Measurements from ENCODE around the gene NACC1.

The NACC1 gene

DNA sequence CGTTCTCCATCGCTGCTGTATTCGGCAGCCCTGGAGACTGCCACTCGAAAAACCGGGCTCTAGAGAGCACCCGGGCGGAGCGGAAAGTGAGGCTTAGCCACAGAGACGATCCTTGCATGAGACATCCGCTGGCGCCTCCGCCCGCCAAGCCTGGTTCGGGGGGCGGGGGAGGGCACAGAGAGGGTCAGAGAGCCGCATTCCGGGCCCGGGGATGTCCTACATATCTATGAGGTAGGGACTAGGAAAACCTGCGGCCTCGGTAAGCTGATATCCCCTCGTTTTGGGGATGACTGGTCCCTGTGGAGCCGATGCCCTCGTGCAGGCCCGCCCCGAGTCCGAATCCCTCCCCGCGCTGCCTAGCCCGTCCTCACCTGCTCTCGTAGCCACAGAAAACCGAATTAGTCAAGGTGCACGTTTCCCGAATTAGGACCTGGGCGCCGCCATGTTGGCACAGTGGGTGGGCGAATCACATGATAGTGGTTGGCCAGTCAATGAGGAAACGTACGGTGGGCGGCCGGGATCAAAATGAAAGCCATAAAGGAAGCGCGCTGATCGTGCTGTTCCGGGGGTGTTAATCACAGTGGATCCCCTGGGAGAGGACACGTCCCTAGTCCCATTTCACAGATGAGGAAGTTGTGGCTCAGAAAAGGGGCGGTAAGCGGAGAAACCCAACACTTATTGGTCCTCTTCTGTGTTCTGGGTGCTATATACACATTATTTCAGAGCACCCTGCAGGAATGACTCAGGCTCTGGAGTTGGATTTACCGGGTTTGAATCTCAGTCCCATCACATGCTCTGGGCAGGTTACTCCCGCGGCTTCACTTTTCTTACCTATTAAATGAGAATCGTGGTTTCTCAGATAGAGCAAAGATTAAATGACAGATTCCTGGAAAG lies 1.5 kb upstream of the NACC1 start, which contains the start of gene TRMT1:
Gene TRMT1, minus strand, starts transcription at position 459 of the 894 bp plus-strand sequence. Its CDS starts 341 bp downstream, at position 118.
- FAIRE-seq = peak; percentile 52
- TF ChIP-seq POLR2A (IDR thresholded peaks at IDR 0.05; ENCODE audit: low read depth, low read length) = 0 out of 2 replicates have a peak, but pooled peaks have one; percentile 13
- peak; percentile 97 for DNase-seq (ENCODE audit: insufficient read length, low spot score)

DNA sequence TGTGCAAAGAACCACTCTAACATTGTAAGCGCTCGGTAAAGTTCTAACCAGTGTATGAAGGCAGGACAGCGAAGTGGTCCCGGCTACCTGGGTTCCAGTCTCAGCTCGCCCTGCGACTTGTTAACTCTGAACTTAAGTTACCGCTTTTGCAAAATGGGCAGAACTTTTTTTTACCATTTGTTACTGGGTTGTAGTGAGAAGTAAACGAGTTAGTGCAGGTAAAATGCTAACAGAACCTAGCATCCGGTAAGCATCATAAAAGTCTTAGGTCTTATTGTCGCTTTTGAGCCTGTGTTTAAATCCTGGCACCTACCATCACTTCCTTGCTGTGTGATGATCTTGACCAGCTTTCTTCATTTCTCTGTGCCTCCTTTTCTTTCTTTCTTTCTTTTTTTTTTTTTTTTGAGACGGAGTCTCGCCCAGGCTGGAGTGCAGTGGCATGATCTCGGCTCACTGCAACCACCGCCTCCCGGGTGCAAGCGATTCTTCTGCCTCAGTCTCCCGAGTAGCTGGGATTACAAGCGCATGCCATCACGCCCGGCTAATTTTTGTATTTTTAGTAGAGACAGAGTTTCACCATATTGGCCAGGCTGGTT lies 790 bp upstream of the NACC1 start:
- TF ChIP-seq POLR2A (IDR thresholded peaks at IDR 0.05; ENCODE audit: low read depth, low read length) = no peak
- no peak for DNase-seq (ENCODE audit: insufficient read length, low spot score)
- FAIRE-seq = no peak

DNA sequence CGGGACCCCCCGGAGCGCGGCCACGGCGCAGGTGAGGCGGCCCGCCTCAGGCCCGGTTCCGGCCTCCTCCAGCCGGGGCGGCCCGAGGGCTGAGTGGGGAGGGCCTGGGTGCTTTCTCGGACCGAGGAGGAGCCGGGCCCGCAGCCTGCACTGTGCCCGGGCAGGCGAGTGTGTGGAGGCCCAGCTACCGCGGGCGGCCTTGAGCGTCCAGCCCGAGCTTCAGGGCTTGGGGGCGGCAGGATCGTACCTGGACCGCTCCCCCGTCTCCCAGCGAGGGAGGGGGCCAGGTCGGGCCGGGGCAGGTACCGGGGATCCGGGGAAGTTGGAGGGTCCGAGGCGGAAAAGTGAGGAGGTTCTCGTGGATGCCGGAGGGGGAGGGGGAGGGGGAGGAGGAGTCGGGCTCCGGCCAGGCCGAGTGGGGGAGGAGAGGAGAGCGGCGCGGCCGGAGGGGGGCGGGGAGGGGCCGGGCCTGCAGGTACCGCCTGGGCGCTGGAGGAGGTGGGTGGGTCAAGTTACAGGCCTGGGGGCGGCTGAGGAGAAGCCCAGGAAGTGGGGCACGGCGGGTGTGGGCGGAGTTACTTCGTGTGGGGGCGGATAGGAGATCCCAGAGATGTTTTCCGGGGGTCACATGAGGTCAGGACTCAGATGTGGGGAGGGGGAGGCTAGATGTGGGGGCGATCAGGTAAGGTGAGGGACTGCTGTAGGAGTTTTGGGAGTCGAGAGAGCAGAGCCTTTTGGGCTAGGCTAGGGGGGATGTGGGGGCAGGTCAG lies 545 bp downstream of the NACC1 start:
- FAIRE-seq = no peak
- no peak for DNase-seq (ENCODE audit: insufficient read length, low spot score)
- no peak for TF ChIP-seq POLR2A (IDR thresholded peaks at IDR 0.05; ENCODE audit: low read depth, low read length)

DNA sequence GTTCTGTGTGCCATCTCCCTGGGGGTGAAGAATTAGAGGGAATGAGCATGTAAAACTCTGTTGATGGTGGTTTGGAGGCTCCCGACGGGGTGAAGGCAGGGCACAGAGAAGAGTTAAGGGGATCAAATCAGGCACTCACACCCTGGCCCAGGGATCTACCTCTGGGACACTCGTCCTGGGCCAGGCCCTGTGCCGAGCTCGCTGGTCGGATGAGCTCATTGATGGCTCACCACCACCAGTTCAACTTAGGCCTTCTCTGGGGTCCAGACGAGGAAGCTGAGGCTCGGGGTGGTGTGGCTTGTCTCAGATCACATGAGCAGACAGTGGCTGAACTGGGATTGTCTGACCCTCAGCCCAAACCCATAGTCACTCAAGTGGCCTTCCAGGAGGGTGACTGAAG lies 1.6 kb downstream of the NACC1 start:
- no peak for DNase-seq (ENCODE audit: insufficient read length, low spot score)
- no peak for TF ChIP-seq POLR2A (IDR thresholded peaks at IDR 0.05; ENCODE audit: low read depth, low read length)
- no peak for FAIRE-seq

DNA sequence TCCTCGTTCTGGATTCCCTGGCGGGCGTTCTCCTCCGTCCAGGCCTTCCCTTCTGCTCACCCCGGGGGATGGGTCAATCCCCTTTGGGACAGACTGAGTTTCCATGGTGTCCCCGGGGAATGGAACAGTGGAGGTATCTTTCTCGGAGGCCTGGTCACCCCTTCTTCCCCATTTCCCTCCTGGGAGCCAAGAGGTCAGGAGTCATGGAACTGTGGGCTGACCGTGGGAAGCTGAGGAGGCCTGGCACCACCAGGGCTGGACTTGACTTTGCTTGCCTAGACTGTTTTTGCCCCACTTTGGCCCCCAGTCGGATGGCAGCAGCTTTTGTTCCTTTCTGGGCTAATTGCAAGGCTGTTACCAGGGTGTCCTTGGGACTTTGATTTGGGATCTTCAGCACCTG lies 2.0 kb downstream of the NACC1 start:
- no peak for FAIRE-seq
- DNase-seq (ENCODE audit: insufficient read length, low spot score) = no peak
- TF ChIP-seq POLR2A (IDR thresholded peaks at IDR 0.05; ENCODE audit: low read depth, low read length) = no peak

DNA sequence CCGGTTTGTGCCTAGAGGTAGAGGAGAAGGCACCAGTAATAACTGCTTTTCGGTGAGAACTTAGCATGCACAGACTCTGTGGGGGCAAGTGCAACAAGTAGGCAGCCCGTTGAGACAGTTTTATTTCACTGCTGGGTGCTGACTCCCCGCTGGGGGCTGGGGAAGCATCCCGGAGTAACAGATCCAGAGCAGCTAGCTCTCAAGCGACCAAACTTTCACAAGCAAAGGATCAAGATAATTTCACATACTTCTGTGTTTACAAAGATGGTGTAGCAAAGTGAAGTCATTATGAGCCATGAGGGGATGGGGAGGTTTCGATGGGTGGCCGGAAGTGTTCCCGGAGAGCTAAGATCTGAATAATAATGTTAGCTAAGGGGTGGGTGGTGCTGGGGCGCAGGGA lies 2.8 kb downstream of the NACC1 start:
- no peak for DNase-seq (ENCODE audit: insufficient read length, low spot score)
- no peak for TF ChIP-seq POLR2A (IDR thresholded peaks at IDR 0.05; ENCODE audit: low read depth, low read length)
- no peak for FAIRE-seq

DNA sequence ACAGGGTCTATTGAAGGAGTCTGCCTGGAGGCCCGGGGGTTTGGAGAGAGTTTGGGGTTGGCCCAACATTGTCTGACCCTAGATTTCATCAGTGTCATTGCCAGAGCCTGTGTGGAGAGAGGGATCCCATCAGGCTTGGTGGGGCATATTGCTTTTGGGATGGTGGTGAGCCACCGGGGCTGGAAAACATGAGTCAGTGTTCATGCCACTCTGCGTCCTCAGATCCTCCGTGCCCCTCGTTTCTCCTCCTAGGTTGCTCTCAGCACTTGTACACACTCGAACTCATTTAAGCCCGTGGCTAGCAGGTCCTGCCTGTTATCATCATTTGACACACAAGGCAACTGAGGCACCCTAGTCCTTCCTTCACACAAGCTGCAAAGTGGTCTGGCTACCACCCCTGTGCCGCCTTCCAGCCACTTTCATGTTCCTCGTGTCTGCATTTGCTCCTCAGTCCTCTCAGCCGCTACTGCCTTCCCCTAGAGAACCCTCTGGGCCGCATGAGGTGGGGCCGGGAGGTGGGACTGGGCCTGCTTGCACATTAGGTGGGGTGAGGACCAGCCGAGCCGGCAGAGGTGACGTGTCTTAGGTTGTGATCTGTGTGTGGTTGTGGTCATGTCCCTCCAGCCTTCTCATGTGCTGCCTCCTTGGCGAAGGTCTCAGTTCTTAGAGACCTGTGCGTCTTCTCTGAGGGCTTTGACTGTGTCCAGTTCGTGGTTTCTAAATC lies 3.6 kb downstream of the NACC1 start:
- no peak for DNase-seq (ENCODE audit: insufficient read length, low spot score)
- FAIRE-seq = no peak
- TF ChIP-seq POLR2A (IDR thresholded peaks at IDR 0.05; ENCODE audit: low read depth, low read length) = no peak

DNA sequence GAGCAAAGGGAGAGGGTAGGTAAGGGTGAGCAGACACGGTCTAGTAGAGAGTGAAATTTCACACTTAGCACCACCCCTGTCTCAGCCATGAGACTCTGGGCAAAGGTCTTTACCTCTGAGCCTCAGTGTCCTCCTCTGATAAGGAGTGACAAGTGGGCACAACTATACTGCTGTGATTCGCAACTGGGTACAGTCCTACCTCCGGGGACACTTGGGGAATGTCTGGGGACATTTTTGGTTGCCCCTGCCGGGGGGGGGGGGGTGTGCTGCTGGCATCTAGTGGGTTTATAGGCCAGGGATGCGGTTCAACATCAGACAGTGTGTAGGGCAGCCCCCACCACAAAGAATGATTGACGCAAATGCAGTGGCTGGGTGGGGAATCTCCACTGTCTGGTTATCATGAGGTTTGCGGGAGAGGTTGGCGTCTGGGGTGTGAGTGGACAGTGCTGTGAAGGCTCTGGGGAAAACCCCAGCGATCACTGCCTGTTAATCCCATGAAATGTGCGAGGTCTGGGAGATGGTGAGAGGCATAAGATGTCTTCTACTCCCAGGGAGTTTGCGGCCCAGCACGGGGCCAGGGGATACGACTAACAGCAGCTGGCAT lies 4.3 kb downstream of the NACC1 start:
- FAIRE-seq (no peak), DNase-seq (ENCODE audit: insufficient read length, low spot score) (no peak)
- TF ChIP-seq POLR2A (IDR thresholded peaks at IDR 0.05; ENCODE audit: low read depth, low read length) = no peak

DNA sequence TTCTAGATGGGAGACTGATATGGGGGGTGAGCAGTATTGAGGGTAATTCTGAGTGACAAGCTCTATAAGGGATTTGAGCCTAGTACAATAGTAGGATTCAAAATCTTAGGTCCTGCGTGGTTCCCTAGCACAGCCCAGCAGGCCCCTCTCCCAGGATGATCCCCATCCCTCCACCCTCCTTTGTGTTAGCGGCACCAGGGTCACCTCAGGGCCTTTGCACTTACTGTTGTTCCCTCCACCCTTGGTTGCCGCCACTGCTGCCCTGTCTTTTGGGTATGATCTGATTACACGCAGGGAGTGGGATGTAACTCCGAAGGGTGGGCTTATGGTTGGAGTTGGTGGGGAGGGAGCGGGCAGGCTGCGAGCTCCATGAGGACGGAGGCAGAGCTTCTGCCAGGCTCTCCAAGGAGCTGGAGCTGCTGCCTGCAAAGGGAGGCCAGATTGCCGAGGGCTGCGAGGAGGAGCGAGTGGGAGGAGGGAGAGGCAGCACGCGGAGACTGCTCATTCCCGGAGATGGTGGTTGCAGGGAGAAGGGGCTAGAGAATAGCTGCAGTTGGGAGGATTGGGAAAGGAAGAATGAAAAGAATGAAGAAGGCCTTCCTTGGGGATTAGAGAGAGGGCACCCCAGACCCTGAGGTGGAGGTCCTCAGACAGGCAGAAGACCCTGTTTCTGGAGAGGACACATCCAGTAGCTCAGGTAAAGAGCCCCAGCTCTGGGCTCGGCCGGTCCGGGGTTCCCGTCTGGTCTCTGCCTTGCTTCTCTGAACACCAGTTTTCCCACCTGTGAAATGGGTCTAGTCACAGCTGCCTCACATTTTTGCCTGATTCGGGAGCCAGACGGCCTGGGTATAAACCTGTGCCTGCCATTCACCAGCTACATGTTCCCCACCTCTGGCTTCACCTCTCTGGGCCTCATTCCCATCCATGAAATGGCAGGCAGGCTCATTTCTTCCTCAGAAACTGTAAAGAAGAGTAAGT lies 5.2 kb downstream of the NACC1 start:
- no peak for TF ChIP-seq POLR2A (IDR thresholded peaks at IDR 0.05; ENCODE audit: low read depth, low read length)
- FAIRE-seq (no peak), DNase-seq (ENCODE audit: insufficient read length, low spot score) (no peak)

DNA sequence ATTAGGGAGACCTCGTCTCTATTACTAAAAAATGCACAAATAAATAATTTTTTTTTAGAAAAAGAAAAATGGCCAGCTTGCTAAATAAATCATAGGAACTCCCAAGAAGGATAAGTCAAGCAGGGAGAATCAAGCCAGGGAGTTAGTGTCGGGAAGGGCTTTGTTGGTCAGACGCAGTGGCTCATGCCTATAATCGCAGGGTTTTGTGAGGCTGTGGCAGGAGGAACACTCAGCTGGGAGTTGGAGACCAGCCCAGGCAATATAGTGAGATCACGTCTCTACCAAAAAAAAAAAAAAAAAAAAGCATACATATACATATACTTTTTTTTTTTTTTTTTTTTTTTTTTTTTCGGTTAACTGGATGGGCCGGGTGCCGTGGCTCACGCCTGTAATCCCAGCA lies 9.0 kb downstream of the NACC1 start:
- TF ChIP-seq POLR2A (IDR thresholded peaks at IDR 0.05; ENCODE audit: low read depth, low read length) = no peak
- FAIRE-seq = no peak
- DNase-seq (ENCODE audit: insufficient read length, low spot score) = no peak

DNA sequence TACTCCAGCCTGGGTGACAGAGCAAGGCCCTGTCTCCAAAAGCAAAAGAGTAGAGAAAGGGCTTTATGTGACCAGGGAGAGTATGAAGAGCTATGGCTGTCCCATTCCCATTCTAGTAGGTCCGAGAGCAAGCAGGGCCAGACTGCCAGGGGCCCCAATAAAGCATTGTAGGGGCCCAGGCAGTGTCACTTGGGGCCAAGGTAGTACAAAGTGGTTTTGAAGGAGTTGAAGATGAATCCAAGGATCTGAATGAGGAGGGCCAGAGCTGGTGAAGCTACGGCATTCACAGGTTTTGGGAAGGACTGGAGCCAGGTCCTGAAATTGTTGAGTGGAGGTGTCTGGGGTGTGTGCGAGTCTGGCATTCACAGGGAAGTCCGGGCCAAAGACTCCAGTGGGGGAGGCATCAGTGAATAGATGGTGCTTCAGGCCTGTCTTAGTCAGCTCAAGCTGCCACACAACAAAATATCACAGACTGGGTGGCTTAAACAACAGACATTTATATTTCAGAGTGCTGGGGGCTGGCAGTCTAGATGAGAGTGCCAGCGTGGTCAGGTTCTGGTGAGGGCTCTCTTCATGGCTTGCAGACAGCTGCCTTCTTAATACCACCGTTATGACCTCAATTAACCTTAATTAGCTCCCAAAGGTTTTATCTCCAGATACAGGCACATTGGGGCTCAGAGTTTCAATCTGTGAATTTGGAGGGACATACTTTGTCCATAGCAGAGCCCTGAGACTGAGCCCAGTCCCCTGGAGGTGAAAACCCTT lies 9.9 kb downstream of the NACC1 start:
- FAIRE-seq = no peak
- no peak for TF ChIP-seq POLR2A (IDR thresholded peaks at IDR 0.05; ENCODE audit: low read depth, low read length)
- DNase-seq (ENCODE audit: insufficient read length, low spot score) = no peak

Measured in H54 (cell line).